SK-N-SH treated with all-trans-retinoic acid at 6 μM for 48 hours (cell line): ENCODE results near the gene ART3.
A peak's percentile ranks its signal among the peaks of the same experiment; 100 is the strongest.

ENCODE experiments used
- ATAC-seq: fragments of 200-7000 bp; cut with Tn5 transposase; 3 replicates; pipeline ENCODE4 v1.9.1; 2020; ENCODE audit warnings: mild to moderate bottlenecking, moderate library complexity
- ARNTL ChIP-seq: fragments of 450-650 bp; formaldehyde crosslinking; IDR thresholded peaks from 2 replicates; pipeline ENCODE4 v1.5.0; 2020; ENCODE audit warnings: low read depth, mild to moderate bottlenecking, moderate library complexity, borderline replicate concordance
- BACH2 ChIP-seq: fragments of 250-450 bp; sonication (Bioruptor Pico); IDR thresholded peaks from 2 replicates; pipeline ENCODE4 v1.9.0; 2021; ENCODE audit warnings: mild to moderate bottlenecking, borderline replicate concordance
- CREB5 ChIP-seq: fragments of 250-450 bp; sonication (Bioruptor Pico); IDR thresholded peaks from 2 replicates; pipeline ENCODE4 v1.5.1; 2020; ENCODE audit warnings: low read depth, mild to moderate bottlenecking, moderate library complexity
- CSDC2 ChIP-seq: fragments of 250-450 bp; sonication (Bioruptor Pico); IDR thresholded peaks from 2 replicates; pipeline ENCODE4 v1.5.0; 2020; ENCODE audit warnings: mild to moderate bottlenecking, moderate library complexity
- CSRNP3 ChIP-seq: fragments of 250-450 bp; sonication (Bioruptor Pico); IDR thresholded peaks from 2 replicates; pipeline ENCODE4 v1.5.1; 2021; ENCODE audit warnings: mild to moderate bottlenecking, moderate library complexity
- ESRRG ChIP-seq: fragments of 250-450 bp; sonication (Bioruptor Pico); IDR thresholded peaks from 2 replicates; pipeline ENCODE4 v1.6.1; 2021; ENCODE audit warnings: mild to moderate bottlenecking
- GLIS3 ChIP-seq: fragments of 250-450 bp; sonication (Bioruptor Pico); IDR thresholded peaks from 2 replicates; pipeline ENCODE4 v1.5.0; 2020; ENCODE audit warnings: mild to moderate bottlenecking, moderate library complexity
- ISL1 ChIP-seq: fragments of 250-450 bp; sonication (Bioruptor Pico); IDR thresholded peaks from 2 replicates; pipeline ENCODE4 v2.1.2; 2022; ENCODE audit warnings: mild to moderate bottlenecking, moderate library complexity
- OSR1 ChIP-seq: fragments of 250-450 bp; sonication (Bioruptor Pico); IDR thresholded peaks from 2 replicates; pipeline ENCODE4 v1.8.0; 2022; ENCODE audit warnings: moderate library complexity, mild to moderate bottlenecking, inconsistent platforms
- PATZ1 ChIP-seq: fragments of 250-450 bp; sonication (Bioruptor Pico); IDR thresholded peaks from 2 replicates; pipeline ENCODE4 v1.8.0; 2020; ENCODE audit warnings: mild to moderate bottlenecking, moderate library complexity, borderline replicate concordance
- PPARA ChIP-seq: fragments of 250-450 bp; sonication (Bioruptor Pico); IDR thresholded peaks from 2 replicates; pipeline ENCODE4 v1.5.0; 2020; ENCODE audit warnings: mild to moderate bottlenecking, borderline replicate concordance
- TCF4 ChIP-seq: fragments of 250-450 bp; sonication (Bioruptor Pico); IDR thresholded peaks from 2 replicates; pipeline ENCODE4 v1.8.0; 2021; ENCODE audit warnings: mild to moderate bottlenecking, moderate library complexity, borderline replicate concordance
- TOX ChIP-seq: fragments of 250-450 bp; sonication (Bioruptor Pico); IDR thresholded peaks from 2 replicates; pipeline ENCODE4 v1.8.0; 2021; ENCODE audit warnings: mild to moderate bottlenecking, moderate library complexity, borderline replicate concordance
- TSHZ2 ChIP-seq: fragments of 250-450 bp; sonication (Bioruptor Pico); IDR thresholded peaks from 2 replicates; pipeline ENCODE4 v1.5.0; 2020; ENCODE audit warnings: mild to moderate bottlenecking, moderate library complexity
- ZC3H10 ChIP-seq: fragments of 250-450 bp; sonication (Bioruptor Pico); IDR thresholded peaks from 2 replicates; pipeline ENCODE4 v1.5.1; 2021; ENCODE audit warnings: mild to moderate bottlenecking, moderate library complexity
- ZFP3 ChIP-seq: fragments of 250-450 bp; sonication (Bioruptor Pico); IDR thresholded peaks from 2 replicates; pipeline ENCODE4 v1.5.0; 2020; ENCODE audit warnings: mild to moderate bottlenecking, moderate library complexity
- ZFP30 ChIP-seq: fragments of 450-650 bp; formaldehyde crosslinking; IDR thresholded peaks from 2 replicates; pipeline ENCODE4 v1.5.0; 2022; ENCODE audit warnings: mild to moderate bottlenecking, moderate library complexity
- ZNF565 ChIP-seq: fragments of 450-650 bp; formaldehyde crosslinking; conservative IDR thresholded peaks from 2 replicates; pipeline ENCODE4 v1.5.0; 2020; ENCODE audit warnings: low read depth, mild to moderate bottlenecking, moderate library complexity
- ZNF8 ChIP-seq: fragments of 450-650 bp; formaldehyde crosslinking; IDR thresholded peaks from 2 replicates; pipeline ENCODE4 v1.5.0; 2020; ENCODE audit warnings: mild to moderate bottlenecking, moderate library complexity

ART3 gene

GRCh38 chr4:76088719-76089118 lies 14.2 kb downstream of the ART3 start (continued):
- TF ChIP-seq TSHZ2 (CRISPR knock-in tag), result no peak
- no peak for TF ChIP-seq ZNF565 (CRISPR knock-in tag)
- no peak for TF ChIP-seq TOX (CRISPR knock-in tag)
- no peak for TF ChIP-seq ZFP3 (CRISPR knock-in tag)

GRCh38 chr4:76090241-76090691 lies 15.8 kb downstream of the ART3 start:
- no peak for TF ChIP-seq ZFP30 (CRISPR knock-in tag)
- TF ChIP-seq BACH2 (CRISPR knock-in tag), result no peak
- TF ChIP-seq ISL1 (CRISPR knock-in tag), result peak; percentile 57
- TF ChIP-seq ARNTL (CRISPR knock-in tag), result no peak
- no peak for TF ChIP-seq CSRNP3 (CRISPR knock-in tag)
- no peak for TF ChIP-seq TSHZ2 (CRISPR knock-in tag)
- TF ChIP-seq TOX (CRISPR knock-in tag), result no peak
- TF ChIP-seq ZFP3 (CRISPR knock-in tag), result no peak
- 0 out of 2 replicates have a peak, but pooled peaks have one; percentile 29 for TF ChIP-seq CREB5 (CRISPR knock-in tag)
- ATAC-seq, result peak; percentile 76

GRCh38 chr4:76091052-76091451 lies 16.5 kb downstream of the ART3 start:
- ATAC-seq, result no peak

More at GRCh38 chr4:76091052-76091451, 16.5 kb downstream of the ART3 start:
- TF ChIP-seq TCF4 (CRISPR knock-in tag), result no peak
- TF ChIP-seq ZNF565 (CRISPR knock-in tag), result no peak
- no peak for TF ChIP-seq TOX (CRISPR knock-in tag)
- TF ChIP-seq ZC3H10 (CRISPR knock-in tag), result no peak
- no peak for TF ChIP-seq PATZ1
- no peak for TF ChIP-seq PPARA (CRISPR knock-in tag)
- TF ChIP-seq ESRRG (CRISPR knock-in tag), result no peak
- no peak for TF ChIP-seq GLIS3 (CRISPR knock-in tag)
- no peak for TF ChIP-seq CSDC2 (CRISPR knock-in tag)
- no peak for TF ChIP-seq ZNF8 (CRISPR knock-in tag)
- no peak for TF ChIP-seq OSR1 (CRISPR knock-in tag)
- TF ChIP-seq CSRNP3 (CRISPR knock-in tag), result no peak
